ENCODE measurements around the gene ENO3.

ENO3 gene

GRCh38 chr17:4938069-4938491 is 12.8 kb upstream of the ENO3 start:
- no peak for DNase-seq

GRCh38 chr17:4938688-4939545 is 12.0 kb upstream of the ENO3 start:
- DNase-seq = no peak

GRCh38 chr17:4939546-4939795 is 11.4 kb upstream of the ENO3 start:
- DNase-seq = no peak

GRCh38 chr17:4939796-4940554 is 10.9 kb upstream of the ENO3 start, which contains the start of the genes RNF167 and SLC25A11:
Gene RNF167 (plus strand): TSS chr17:4940268. CDS start chr17:4940910, 642 bp downstream.
Gene SLC25A11 (minus strand): TSS chr17:4940046. CDS start chr17:4939910, 136 bp downstream.
- DNase-seq = peak; percentile 91

- no peak for DNase-seq
Measured at GRCh38 chr17:4940555-4941318, 10.2 kb upstream of the ENO3 start.

GRCh38 chr17:4941319-4941610 is 9.7 kb upstream of the ENO3 start:
- DNase-seq = no peak

- DNase-seq = no peak
Measured at GRCh38 chr17:4942760-4943508, 8.0 kb upstream of the ENO3 start.

GRCh38 chr17:4944163-4944553 is 6.8 kb upstream of the ENO3 start:
- no peak for DNase-seq

- DNase-seq = no peak
Measured at GRCh38 chr17:4944554-4945175, 6.3 kb upstream of the ENO3 start.

GRCh38 chr17:4945176-4945943 is 5.6 kb upstream of the ENO3 start:
- no peak for DNase-seq

- DNase-seq = no peak
Measured at GRCh38 chr17:4945944-4946280, 5.0 kb upstream of the ENO3 start.

GRCh38 chr17:4946312-4946976 is 4.5 kb upstream of the ENO3 start:
- no peak for DNase-seq

GRCh38 chr17:4947010-4947410 is 3.9 kb upstream of the ENO3 start:
- no peak for DNase-seq

- no peak for DNase-seq
Measured at GRCh38 chr17:4947411-4948165, 3.3 kb upstream of the ENO3 start.

GRCh38 chr17:4948166-4948930 is 2.6 kb upstream of the ENO3 start, which contains the start of gene PFN1:
Gene PFN1 (minus strand): TSS chr17:4948530. CDS start chr17:4948394, 136 bp downstream.
- DNase-seq = peak; percentile 62

- peak; percentile 62 for DNase-seq
Measured at GRCh38 chr17:4948931-4949320, 2.0 kb upstream of the ENO3 start.

GRCh38 chr17:4949321-4950074 is 1.4 kb upstream of the ENO3 start:
- no peak for DNase-seq

GRCh38 chr17:4950075-4950745 is 709 bp upstream of the ENO3 start:
- peak; percentile 23 for DNase-seq
